Measurements from ENCODE around the gene SPA17. TPM values are rescaled to one million over a fixed set of nuclear protein-coding genes. Genes with fewer than 3 reads are reported as not detected.
A peak's percentile ranks its signal among the peaks of the same experiment; 100 is the strongest.

Gene SPA17
- total RNA-seq, 1 donor from 2014 or later = 4.8 TPM

GRCh38 chr11:124643605-124644425 is 29.9 kb upstream of the SPA17 start:
- TF ChIP-seq CTCF (IDR thresholded peaks at IDR 0.05) = no peak
- H3K27me3 ChIP-seq = no peaks in the 10 kb centered on the region

GRCh38 chr11:124644426-124645280 is 29.1 kb upstream of the SPA17 start:
- intact Hi-C loops (cut with DNase I) = no loop called here
- ATAC-seq = peak; percentile 95
- H3K9me3 ChIP-seq = no peaks in the 10 kb centered on the region
- peaks cover 8% of the 10 kb centered on the region for H3K36me3 ChIP-seq
- H3K4me3 ChIP-seq = no peak overlapping the region
- no peaks in the 10 kb centered on the region for H3K27me3 ChIP-seq
- DNase-seq = peak; percentile 64
- peak; percentile 78 for TF ChIP-seq CTCF (IDR thresholded peaks at IDR 0.05)
- H3K27ac ChIP-seq = no peak overlapping the region
- H3K4me1 ChIP-seq = peaks cover 4% of the 10 kb centered on the region

More at GRCh38 chr11:124643605-124644425, 29.9 kb upstream of the SPA17 start:
- ATAC-seq = no peak
- Histone ChIP-seq H3K9me3 (no peaks in the 10 kb centered on the region), H3K4me1 (peaks cover 4% of the 10 kb centered on the region), H3K27ac (no peak overlapping the region), H3K36me3 (peaks cover 14% of the 10 kb centered on the region), H3K4me3 (no peak overlapping the region)
- intact Hi-C loops (cut with DNase I) = no loop called here
- no peak for DNase-seq

GRCh38 chr11:124646148-124646547 is 27.6 kb upstream of the SPA17 start:
- Histone ChIP-seq H3K4me3 (no peak overlapping the region), H3K36me3 (peaks cover 16% of the 10 kb centered on the region), H3K27me3 (no peaks in the 10 kb centered on the region), H3K27ac (no peak overlapping the region), H3K4me1 (peaks cover 4% of the 10 kb centered on the region), H3K9me3 (no peaks in the 10 kb centered on the region)
- ATAC-seq (no peak), DNase-seq (no peak)
- no peak for TF ChIP-seq CTCF (IDR thresholded peaks at IDR 0.05)
- intact Hi-C loops (cut with DNase I) = no loop called here

GRCh38 chr11:124648610-124649009 is 25.1 kb upstream of the SPA17 start:
- DNase-seq (no peak), ATAC-seq (no peak)
- Histone ChIP-seq H3K36me3 (peaks cover 24% of the 10 kb centered on the region), H3K27ac (no peak overlapping the region), H3K4me1 (peaks cover 4% of the 10 kb centered on the region), H3K27me3 (no peaks in the 10 kb centered on the region), H3K4me3 (no peak overlapping the region), H3K9me3 (no peaks in the 10 kb centered on the region)
- intact Hi-C loops (cut with DNase I) = no loop called here
- TF ChIP-seq CTCF (IDR thresholded peaks at IDR 0.05) = no peak

- no peak overlapping the region for H3K27ac ChIP-seq
- ATAC-seq = peak; percentile 72
Measured at GRCh38 chr11:124656774-124657630, 16.7 kb upstream of the SPA17 start.

More at GRCh38 chr11:124656774-124657630, 16.7 kb upstream of the SPA17 start:
- H3K4me3 ChIP-seq = no peak overlapping the region
- TF ChIP-seq CTCF (IDR thresholded peaks at IDR 0.05) = no peak
- H3K4me1 ChIP-seq = no peaks in the 10 kb centered on the region
- DNase-seq = no peak
- intact Hi-C loops (cut with DNase I) = no loop called here
- no peaks in the 10 kb centered on the region for H3K9me3 ChIP-seq
- no peaks in the 10 kb centered on the region for H3K27me3 ChIP-seq
- peaks cover 3% of the 10 kb centered on the region for H3K36me3 ChIP-seq

Measured in upper lobe of right lung (tissue), 1 donor.